HCT116 (cell line): ENCODE data around the gene PRRG1. TPM values are rescaled to one million over a fixed set of nuclear protein-coding genes. Genes with fewer than 3 reads are reported as not detected.

Experiments
- ATAC-seq: fragments of 200-7000 bp; cut with Tn5 transposase; 2 replicates; pipeline ENCODE4 v1.9.1; 2020; ENCODE audit warnings: mild to moderate bottlenecking, moderate library complexity
- BruUV-seq: library from RNA; stranded (reverse); fragments of 400-500 nt; replicated peaks from 2 replicates; lab custom pipeline; 2021; lab: Mats Ljungman, UMichigan
- CTCF ChIA-PET: fragments of 300-600 bp; sonication (Branson Sonifier 250); formaldehyde crosslinking; loops from one replicate; lab custom pipeline; 2021; ENCODE audit warnings: antibody characterized with exemption; lab: Charles Lee
- POLR2A ChIA-PET: fragments of 300-600, 350-600 bp; sonication (Branson Sonifier 250); formaldehyde crosslinking; loops from one replicate; lab custom pipeline; 2021; ENCODE audit warnings: antibody characterized with exemption; lab: Charles Lee
- RAD21 ChIA-PET, 2 experiments: fragments of 300-600 bp; sonication (Branson Sonifier 250); formaldehyde crosslinking; loops; one replicate each; lab custom pipeline; 2023; ENCODE audit warnings: low total read pairs in 2 of 2; ENCODE audit not compliant: uncharacterized antibody in 2 of 2, unreplicated experiment in 2 of 2, low non-redundant PET in 1 of 2; lab: Charles Lee
- DNase-seq: peaks from one replicate; pipeline ENCODE4 v3.0.0-alpha.2; 2010; ENCODE audit warnings: low read depth, low spot score
- H2AFZ ChIP-seq: fragments of 200-600 bp; shearing (Covaris generic), sonication (generic); 2 replicates; pipeline ENCODE4 v1.6.1; 2017; ENCODE audit warnings: low read depth, mixed run types, mixed read lengths, antibody characterized with exemption, low read length; ENCODE audit not compliant: poor library complexity, severe bottlenecking
- H3K27ac ChIP-seq: 2 replicates; pipeline ENCODE4 v1.5.1; 2012; ENCODE audit warnings: low read depth, low read length
- H3K27me3 ChIP-seq: fragments of 200-600 bp; sonication (generic); 2 replicates; pipeline ENCODE4 v1.6.1; 2016; ENCODE audit warnings: mixed run types, low read length, mixed read lengths; ENCODE audit not compliant: insufficient read depth
- H3K36me3 ChIP-seq, 2 experiments: fragments of 200-500 bp in 1 of 2; fragments of 200-600 bp in 1 of 2; sonication (Bioruptor generic) in 1 of 2; sonication (generic) in 1 of 2; 2 replicates each; pipeline versions ENCODE4 v1.5.1 to v1.6.1; 2014 to 2016; ENCODE audit warnings: low read length in 2 of 2, inconsistent platforms in 1 of 2, mixed read lengths in 1 of 2, mixed run types in 1 of 2; ENCODE audit not compliant: insufficient read depth in 2 of 2, control insufficient read depth in 1 of 2
- H3K4me1 ChIP-seq, 2 experiments: fragments of 200-600 bp in 1 of 2; sonication (generic) in 1 of 2; 2 replicates each; pipeline versions ENCODE4 v1.5.1 to v1.6.1; 2012 to 2017; ENCODE audit warnings: low read length in 2 of 2, inconsistent platforms in 1 of 2, mild to moderate bottlenecking in 1 of 2, mixed read lengths in 1 of 2, mixed run types in 1 of 2, moderate library complexity in 1 of 2; ENCODE audit not compliant: insufficient read depth in 2 of 2, control insufficient read depth in 1 of 2
- H3K4me2 ChIP-seq: fragments of 200-600 bp; sonication (generic); 2 replicates; pipeline ENCODE4 v1.6.1; 2017; ENCODE audit warnings: mixed run types, low read length, mixed read lengths
- H3K4me3 ChIP-seq, 2 experiments: fragments of 200-600 bp in 1 of 2; sonication (generic) in 1 of 2; replicated peaks in 1 of 2; 2 replicates each; pipeline ENCODE4 v1.5.1; 2011 to 2016; ENCODE audit warnings: low read length in 2 of 2, control low read depth in 1 of 2, low read depth in 1 of 2, mild to moderate bottlenecking in 1 of 2, mixed read lengths in 1 of 2, mixed run types in 1 of 2
- H3K79me2 ChIP-seq: fragments of 200-600 bp; sonication (generic); 2 replicates; pipeline ENCODE4 v1.6.1; 2017; ENCODE audit warnings: mild to moderate bottlenecking, mixed run types, low read length, moderate library complexity, mixed read lengths; ENCODE audit not compliant: insufficient read depth
- H3K9ac ChIP-seq: fragments of 200-600 bp; sonication (generic); 2 replicates; pipeline ENCODE4 v1.6.1; 2016; ENCODE audit warnings: low read length, mixed read lengths
- H3K9me2 ChIP-seq: fragments of 200-600 bp; sonication (generic), shearing (Covaris generic); 2 replicates; pipeline ENCODE4 v1.6.1; 2017; ENCODE audit warnings: mixed run types, mild to moderate bottlenecking, moderate library complexity; ENCODE audit not compliant: insufficient read depth
- H3K9me3 ChIP-seq, 2 experiments: fragments of 200-500 bp in 1 of 2; fragments of 200-600 bp in 1 of 2; sonication (Bioruptor generic) in 1 of 2; sonication (generic) in 1 of 2; 2 replicates each; pipeline ENCODE4 v1.6.1; 2014 to 2017; ENCODE audit warnings: low read length in 2 of 2, mixed read lengths in 2 of 2, inconsistent platforms in 1 of 2, low read depth in 1 of 2, mild to moderate bottlenecking in 1 of 2, mixed run types in 1 of 2, moderate library complexity in 1 of 2; ENCODE audit not compliant: control insufficient read depth in 1 of 2, insufficient read depth in 1 of 2
- H4K20me1 ChIP-seq: fragments of 200-600 bp; sonication (generic), shearing (Covaris generic); 2 replicates; pipeline ENCODE4 v1.6.1; 2017; ENCODE audit warnings: mixed run types, mild to moderate bottlenecking, moderate library complexity; ENCODE audit not compliant: insufficient read depth
- CBX3 ChIP-seq: IDR thresholded peaks from 2 replicates; pipeline ENCODE4 v1.6.1; 2012; ENCODE audit warnings: low read depth
- CEBPB ChIP-seq: IDR thresholded peaks from 2 replicates; pipeline ENCODE4 v1.6.1; 2012; ENCODE audit warnings: low read depth
- ELF1 ChIP-seq: IDR thresholded peaks from 2 replicates; pipeline ENCODE4 v1.6.1; 2012; ENCODE audit warnings: low read depth, borderline replicate concordance
- EZH2 ChIP-seq: fragments of 200-600 bp; sonication (generic); IDR thresholded peaks from 2 replicates; pipeline ENCODE4 v1.6.1; 2017; ENCODE audit warnings: antibody characterized with exemption, mixed run types
- EZH2phosphoT487 ChIP-seq: fragments of 200-600 bp; IDR thresholded peaks from 2 replicates; pipeline ENCODE4 v1.6.1; 2018; ENCODE audit warnings: antibody characterized with exemption, borderline replicate concordance
- FOSL1 ChIP-seq: IDR thresholded peaks from 2 replicates; pipeline ENCODE4 v1.6.1; 2012; ENCODE audit warnings: low read depth
- JUND ChIP-seq: IDR thresholded peaks from 2 replicates; pipeline ENCODE4 v1.6.1; 2012
- POLR2AphosphoS5 ChIP-seq: IDR thresholded peaks from 2 replicates; pipeline ENCODE4 v1.6.1; 2011; ENCODE audit warnings: mild to moderate bottlenecking, low read depth, low read length, moderate library complexity
- RAD21 ChIP-seq: IDR thresholded peaks from 2 replicates; pipeline ENCODE4 v1.6.1; 2012; ENCODE audit warnings: low read depth, mild to moderate bottlenecking
- SIN3A ChIP-seq: IDR thresholded peaks from 2 replicates; pipeline ENCODE4 v1.6.1; 2012; ENCODE audit warnings: low read depth
- SP1 ChIP-seq: IDR thresholded peaks from 2 replicates; pipeline ENCODE4 v1.6.1; 2012; ENCODE audit warnings: low read depth
- SRF ChIP-seq: IDR thresholded peaks from 2 replicates; pipeline ENCODE4 v1.6.1; 2012; ENCODE audit warnings: low read depth
- TCF7L2 ChIP-seq: IDR thresholded peaks from 2 replicates; pipeline ENCODE4 v1.7.0; 2011; ENCODE audit warnings: borderline replicate concordance, inconsistent platforms; ENCODE audit not compliant: insufficient read depth, insufficient read length; ENCODE audit errors: extremely low read depth
- YY1 ChIP-seq: IDR thresholded peaks from 2 replicates; pipeline ENCODE4 v1.6.1; 2011; ENCODE audit warnings: low read length, low read depth, moderate library complexity, mild to moderate bottlenecking; ENCODE audit not compliant: insufficient replicate concordance; ENCODE audit errors: extremely low read depth
- ZFX ChIP-seq: fragments of 450-650 bp; IDR thresholded peaks from 2 replicates; pipeline ENCODE4 v1.6.1; 2017
- ZNF274 ChIP-seq: fragments of 200-500 bp; sonication (Bioruptor generic); IDR thresholded peaks from 2 replicates; pipeline ENCODE4 v1.6.1; 2014; ENCODE audit warnings: mild to moderate bottlenecking, low read depth, low read length, inconsistent platforms
- intact Hi-C: fragments of 100-400 bp; cut with micrococcal nuclease; formaldehyde crosslinking; loops from 2 replicates; pipeline ENCODE4 v1.10.0; 2022
- total RNA-seq: library from RNA; stranded (reverse); gene quantifications from one replicate; pipeline ENCODE4 v1.2.1, GENCODE V29; 2021; ENCODE audit not compliant: unreplicated experiment
- TF ChIP-seq, protein P1 (sequence below): IDR thresholded peaks from 2 replicates; pipeline ENCODE4 v1.6.1; 2012
- TF ChIP-seq, protein P2 (sequence below): IDR thresholded peaks from 2 replicates; pipeline ENCODE4 v1.6.1; 2012
- TF ChIP-seq, protein P3 (sequence below): IDR thresholded peaks from 2 replicates; pipeline ENCODE4 v1.6.1; 2011; ENCODE audit warnings: mild to moderate bottlenecking, low read length, moderate library complexity; ENCODE audit not compliant: insufficient replicate concordance; ENCODE audit errors: extremely low read depth

PRRG1 gene
- total RNA-seq, 1 experiment from 2014 or later: 16.0 TPM

DNA sequence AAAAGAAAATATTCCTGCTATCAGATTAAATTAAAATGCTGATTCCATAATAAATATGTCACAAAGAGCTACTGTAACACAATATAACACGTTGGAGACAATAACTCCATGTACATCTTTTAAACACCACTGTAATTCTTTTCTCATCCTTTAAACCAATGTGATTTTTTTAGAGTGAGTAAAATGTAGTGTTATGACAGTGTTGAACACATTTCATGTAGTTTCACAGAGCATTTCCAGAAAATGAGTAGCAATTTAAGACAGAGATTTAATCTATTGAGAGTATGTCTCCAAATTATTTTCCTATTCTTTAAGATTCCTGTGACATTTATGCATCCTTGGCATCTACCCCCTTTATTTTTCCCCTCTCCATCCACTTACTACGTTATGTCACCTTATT is 17.1 kb upstream of the PRRG1 start (continued):
- TF ChIP-seq ZFX (no peak), RAD21 (no peak), TCF7L2 (no peak), JUND (no peak), ELF1 (no peak), YY1 (no peak), CBX3 (no peak)
- TF ChIP-seq, protein P1, sequence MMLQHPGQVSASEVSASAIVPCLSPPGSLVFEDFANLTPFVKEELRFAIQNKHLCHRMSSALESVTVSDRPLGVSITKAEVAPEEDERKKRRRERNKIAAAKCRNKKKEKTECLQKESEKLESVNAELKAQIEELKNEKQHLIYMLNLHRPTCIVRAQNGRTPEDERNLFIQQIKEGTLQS: no peak
- TF ChIP-seq, protein P2, sequence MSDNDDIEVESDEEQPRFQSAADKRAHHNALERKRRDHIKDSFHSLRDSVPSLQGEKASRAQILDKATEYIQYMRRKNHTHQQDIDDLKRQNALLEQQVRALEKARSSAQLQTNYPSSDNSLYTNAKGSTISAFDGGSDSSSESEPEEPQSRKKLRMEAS: no peak

DNA sequence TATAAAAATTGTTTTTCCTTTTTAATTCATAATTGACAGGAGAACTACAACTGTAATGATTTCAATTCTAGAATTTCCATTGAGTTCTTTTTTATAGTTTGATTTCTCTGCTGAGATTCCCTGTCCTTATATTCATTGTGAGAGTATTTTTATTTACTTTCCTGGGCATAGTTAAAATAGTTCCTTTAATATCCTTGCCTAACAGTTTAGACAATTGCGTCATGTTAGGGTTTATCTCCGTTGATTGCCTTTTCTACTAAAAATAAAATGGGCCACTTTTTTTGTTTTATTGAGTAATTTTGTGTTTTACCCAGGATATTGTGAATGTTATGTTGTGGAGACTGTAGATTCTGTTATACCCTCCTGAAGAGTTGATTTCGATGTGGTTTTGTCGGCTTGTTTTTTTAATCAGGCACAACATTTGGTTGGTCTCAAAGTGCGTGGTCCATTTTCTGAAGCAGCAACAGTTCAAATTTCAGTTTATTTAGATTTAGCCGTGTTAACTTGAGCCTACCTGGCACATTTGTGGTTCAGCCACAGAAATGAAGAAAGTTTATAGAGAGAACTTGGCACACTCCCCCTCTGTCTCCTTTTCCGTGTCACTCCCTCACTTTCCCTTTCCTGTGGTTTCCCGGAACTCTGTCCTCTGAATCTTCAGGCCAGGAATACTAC is 16.0 kb upstream of the PRRG1 start:
- RAD21 ChIA-PET: no interaction called here
- intact Hi-C loops: no loop called here

More for the DNA sequence above, 16.0 kb upstream of the PRRG1 start:
- no peak for ATAC-seq
- Histone ChIP-seq H3K9me3 (no peaks in the 10 kb centered on the region), H3K9ac (no peak overlapping the region), H3K4me1 (no peaks in the 10 kb centered on the region), H2AFZ (no peak overlapping the region), H4K20me1 (no peaks in the 10 kb centered on the region), H3K4me2 (no peak overlapping the region), H3K79me2 (no peaks in the 10 kb centered on the region), H3K36me3 (no peaks in the 10 kb centered on the region), H3K4me3 (no peak overlapping the region), H3K27ac (no peak overlapping the region), H3K27me3 (no peaks in the 10 kb centered on the region), H3K9me2 (no peaks in the 10 kb centered on the region)
- no TSS peak for BruUV-seq
- CTCF ChIA-PET: no interaction called here
- POLR2A ChIA-PET: no interaction called here
- TF ChIP-seq, protein P2: no peak
- TF ChIP-seq RAD21 (no peak), FOSL1 (no peak), TCF7L2 (no peak), POLR2AphosphoS5 (no peak), SP1 (no peak), CBX3 (no peak), ELF1 (no peak), EZH2phosphoT487 (no peak), ZNF274 (no peak), SIN3A (no peak), EZH2 (no peak), SRF (no peak), ZFX (no peak), CEBPB (no peak), YY1 (no peak)
- TF ChIP-seq, protein P3, sequence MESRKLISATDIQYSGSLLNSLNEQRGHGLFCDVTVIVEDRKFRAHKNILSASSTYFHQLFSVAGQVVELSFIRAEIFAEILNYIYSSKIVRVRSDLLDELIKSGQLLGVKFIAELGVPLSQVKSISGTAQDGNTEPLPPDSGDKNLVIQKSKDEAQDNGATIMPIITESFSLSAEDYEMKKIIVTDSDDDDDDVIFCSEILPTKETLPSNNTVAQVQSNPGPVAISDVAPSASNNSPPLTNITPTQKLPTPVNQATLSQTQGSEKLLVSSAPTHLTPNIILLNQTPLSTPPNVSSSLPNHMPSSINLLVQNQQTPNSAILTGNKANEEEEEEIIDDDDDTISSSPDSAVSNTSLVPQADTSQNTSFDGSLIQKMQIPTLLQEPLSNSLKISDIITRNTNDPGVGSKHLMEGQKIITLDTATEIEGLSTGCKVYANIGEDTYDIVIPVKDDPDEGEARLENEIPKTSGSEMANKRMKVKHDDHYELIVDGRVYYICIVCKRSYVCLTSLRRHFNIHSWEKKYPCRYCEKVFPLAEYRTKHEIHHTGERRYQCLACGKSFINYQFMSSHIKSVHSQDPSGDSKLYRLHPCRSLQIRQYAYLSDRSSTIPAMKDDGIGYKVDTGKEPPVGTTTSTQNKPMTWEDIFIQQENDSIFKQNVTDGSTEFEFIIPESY: no peak
- TF ChIP-seq, protein P1: no peak
- DNase-seq: no peak
